Measurements from ENCODE around the gene FMOD.

Gene FMOD

DNA sequence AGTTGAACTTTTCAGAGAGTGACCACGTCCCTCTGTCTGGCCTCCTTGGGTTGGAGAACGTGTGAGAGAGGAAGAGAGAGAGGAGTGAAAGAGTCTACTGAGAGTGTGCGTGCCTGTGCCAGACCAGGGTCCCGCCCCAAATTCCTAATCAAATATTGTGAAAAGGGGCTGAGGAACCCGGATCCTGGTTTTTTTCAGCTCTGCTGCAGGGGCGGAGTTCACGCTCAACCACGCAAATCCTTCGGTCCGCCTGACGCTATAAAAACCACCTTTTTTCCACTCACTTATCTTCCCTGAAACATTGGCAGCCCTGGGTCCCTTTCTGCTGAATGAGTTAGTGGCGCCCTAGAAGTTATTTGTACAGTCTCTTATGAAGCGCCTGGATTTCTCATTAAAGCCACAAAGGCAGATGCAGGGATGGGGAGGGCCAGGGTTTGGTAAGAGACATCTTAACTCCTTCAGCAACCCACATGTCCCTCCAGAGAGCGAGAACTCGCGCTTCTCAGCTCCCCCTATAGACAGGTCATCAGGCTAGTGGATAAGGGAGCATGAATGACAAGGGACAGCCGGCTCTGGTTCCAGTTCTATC is at the start of gene FMOD:
Gene FMOD, minus strand, starts transcription at position 86 of the 589 bp plus-strand sequence. CDS start 2,852 bp downstream, outside the sequence.
- DNase-seq: no peak

DNA sequence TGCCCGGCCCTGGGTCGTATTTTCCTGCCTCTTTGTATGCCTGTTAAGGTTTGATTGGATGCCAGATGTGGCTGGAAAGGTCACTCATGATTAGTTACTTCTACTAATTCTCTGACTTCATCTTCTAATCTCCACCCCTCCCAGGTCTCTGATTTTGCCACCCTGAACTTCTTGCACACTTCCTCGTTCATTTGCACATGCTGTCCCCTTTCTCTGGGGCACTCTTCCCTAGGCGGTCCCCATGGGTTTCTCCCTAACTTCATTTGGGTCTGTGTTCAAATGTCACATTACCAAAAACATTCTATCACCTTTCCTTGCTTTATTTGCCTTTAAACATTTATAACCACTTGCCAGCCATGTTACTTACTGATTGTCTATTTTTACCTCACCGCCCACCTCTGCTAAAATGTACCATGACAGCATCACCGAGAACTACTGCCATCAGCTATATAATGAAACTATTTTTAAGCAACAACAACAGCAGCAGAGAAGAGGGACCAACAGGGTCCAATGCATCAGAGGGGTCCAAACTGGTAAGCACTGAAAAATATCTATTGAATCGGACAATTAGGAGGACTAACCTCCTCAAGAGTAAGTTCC is 45.8 kb upstream of the FMOD start:
- no peak for DNase-seq

DNA sequence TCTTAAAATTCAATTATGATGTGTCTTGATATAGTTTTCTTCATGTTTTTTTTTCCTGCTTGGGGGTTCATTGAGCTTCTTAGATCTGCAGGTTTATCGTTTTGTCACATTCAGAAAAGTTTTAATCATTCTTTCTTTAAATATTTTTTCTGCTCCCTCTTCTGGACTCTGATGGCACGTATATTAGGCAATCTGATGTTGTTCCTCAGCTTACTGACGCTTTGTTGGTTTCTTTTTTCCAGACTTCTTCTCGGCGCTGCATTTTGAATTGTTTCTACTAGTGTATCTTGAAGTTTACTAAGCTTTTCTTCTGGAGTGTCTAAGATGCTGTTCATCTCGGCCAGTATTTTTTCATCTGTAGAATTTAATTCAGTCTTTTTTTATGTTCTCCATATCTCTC is 44.8 kb upstream of the FMOD start:
- DNase-seq: no peak

DNA sequence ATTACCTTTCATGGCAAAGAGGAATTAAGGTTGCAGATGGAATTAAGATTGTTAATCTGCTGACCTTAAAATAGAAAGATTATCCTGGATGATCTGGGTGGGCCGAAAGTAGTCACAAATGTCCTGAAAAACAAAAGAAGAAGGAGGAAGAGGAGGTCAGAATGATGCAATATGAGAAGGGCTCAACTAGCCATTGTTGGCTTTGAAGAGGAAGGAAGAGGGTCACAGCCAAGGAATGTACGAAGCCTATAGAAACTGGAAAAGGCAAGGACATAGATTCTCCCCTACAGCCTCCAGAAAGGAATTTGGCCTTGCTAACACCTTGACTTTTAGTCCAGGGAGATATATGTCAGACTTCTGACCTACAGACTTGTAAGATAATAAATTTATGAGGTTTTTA is 39.4 kb upstream of the FMOD start:
- no peak for DNase-seq

DNA sequence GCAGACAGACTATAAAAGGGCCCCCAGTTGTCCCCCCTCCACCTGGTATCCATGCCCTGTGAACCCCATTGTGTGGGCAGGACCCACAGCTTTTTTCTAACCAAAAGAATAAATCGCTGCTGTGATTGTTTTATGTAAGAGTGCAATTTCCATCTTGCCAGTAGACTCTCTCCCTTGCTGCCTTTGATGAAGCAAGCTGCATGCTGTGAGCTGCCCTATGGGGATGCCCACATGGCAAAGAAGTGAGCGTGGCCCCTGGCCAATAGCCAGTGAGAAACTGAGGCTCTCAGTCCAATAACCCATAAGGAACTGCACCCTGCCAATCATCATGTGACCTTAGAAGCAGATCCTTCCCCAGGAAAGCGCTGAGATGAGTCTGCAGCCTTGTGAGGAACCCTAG is 37.8 kb upstream of the FMOD start:
- no peak for DNase-seq

DNA sequence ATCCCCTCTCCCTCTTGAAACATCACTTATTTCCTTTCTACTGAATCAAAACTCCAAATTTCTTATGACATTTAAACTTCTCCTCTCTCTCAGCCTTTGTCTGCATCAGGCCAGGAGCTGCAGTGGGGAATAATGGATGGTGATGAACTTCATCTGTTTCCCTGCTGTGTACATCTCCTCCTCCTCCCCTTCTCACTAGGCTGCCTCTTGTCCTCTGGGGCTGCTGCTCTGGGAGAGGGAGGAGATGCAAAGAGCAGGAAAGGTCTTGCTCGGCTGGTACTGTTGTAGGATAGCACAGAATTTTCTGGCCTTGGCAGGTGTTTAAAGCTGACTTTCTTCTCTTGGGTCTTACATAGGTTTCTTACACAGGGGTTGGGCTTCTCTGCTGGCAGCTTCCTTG is 31.1 kb upstream of the FMOD start:
- DNase-seq: no peak

DNA sequence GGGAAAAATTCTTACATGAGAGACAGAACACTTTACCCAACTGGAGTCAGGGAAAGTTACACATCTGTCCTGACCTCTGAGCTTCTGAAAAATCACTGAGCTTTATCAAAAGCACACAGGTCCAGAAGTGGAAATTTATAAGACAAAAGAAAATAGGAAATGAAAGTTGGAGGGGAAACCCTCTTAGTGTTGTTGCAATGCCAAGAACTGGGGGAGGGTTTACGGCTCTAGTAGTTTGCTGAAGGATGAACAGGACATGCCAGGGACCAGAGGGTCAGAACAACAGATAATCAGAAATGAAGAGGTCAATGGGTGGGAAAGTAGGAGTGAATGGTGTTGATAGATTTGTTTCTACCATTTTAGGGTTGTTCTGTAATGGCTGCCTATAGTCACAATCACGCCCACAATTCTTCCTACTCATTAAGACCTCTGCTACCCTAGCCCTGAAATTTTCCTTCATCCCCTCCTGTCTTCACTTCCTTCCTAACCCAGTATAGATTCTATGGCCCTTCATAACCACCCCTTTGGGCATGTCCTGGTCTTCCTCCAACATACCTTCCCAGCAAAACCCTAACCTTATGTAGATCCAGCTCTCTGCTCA is 30.3 kb upstream of the FMOD start:
- DNase-seq: no peak

DNA sequence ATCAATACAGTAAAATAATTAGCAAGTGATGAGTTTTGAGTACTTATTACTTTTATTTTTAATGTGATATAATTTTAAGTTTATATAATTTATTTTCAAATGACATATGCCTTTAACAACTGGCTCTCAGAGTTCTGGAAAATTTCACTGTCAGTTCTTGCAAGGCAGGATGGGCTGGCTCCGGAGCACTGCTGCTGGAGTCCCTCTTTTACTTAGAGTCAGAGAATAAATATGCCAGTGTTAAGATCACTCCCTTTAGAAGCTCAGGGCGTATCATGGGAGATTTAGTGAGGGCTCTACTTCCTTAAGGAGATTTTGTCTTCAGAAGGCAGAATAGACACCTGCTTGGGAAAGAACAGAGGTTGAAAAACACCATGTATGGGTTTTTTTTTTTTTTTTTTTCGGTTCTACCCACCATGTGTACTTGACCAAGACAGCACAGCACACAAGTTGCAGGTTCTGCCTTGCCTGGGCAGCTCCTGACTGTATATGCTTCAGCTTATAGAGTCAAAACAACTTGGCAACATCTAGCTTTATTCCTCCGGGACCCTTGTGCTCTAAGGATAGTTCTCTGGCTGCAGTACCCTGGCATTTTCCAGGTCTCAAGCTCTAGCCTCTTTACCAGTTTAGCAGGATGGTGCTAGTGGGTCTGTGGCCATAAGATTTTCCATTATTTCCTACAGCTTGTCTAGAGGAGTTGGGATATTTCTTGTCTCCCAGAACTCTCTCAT is 29.7 kb upstream of the FMOD start:
- DNase-seq: no peak

DNA sequence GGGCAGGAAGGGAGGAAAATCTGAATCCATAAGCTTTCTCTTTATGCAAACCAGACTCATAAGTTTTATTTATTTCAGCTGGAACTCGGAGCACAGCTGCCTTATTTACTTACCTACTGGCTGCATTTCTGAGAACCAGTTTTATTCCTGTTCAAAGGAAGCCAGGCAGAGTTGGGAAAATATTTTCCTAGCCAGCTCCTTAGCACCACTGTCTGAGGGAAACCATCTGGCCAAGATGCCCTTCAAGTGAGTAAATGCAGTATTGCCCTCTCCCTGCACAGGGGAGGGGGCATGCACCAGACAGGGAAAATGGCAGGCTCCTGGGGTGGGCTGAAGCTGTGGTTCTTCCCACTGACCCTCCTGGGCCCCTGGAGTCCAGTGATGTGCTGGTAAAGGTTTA is 28.9 kb upstream of the FMOD start:
- no peak for DNase-seq

DNA sequence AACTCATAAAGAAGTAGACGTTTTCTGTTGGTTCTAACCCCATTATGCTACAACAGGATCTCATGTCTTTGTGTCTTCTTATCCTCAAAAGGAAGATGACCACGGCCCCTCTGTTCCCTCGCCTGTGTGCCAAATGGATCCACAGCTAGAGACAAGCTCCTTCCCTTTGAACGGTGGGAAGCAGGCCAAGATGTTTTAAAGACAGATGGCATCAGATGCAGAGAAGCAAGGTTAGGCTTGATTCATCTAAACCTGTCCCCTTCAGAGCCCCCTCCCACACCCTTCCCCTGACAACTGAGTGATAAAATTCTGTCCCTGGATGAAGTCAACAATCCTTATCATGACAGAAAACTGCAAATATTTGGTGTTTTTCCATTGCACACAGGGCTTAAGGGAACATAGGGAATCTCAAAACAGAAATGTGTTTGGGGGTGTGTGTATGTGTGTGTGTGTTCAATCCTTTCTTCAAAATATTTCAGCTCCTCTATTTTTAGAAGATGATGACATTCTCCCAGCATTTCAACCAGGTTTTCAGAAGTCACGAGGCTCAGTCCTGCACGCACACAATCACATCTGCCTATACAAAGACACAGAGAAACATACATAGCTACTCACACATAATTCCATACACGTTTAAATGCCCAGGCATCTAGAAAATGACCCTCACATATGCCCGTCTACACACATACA is 27.8 kb upstream of the FMOD start:
- DNase-seq: no peak

DNA sequence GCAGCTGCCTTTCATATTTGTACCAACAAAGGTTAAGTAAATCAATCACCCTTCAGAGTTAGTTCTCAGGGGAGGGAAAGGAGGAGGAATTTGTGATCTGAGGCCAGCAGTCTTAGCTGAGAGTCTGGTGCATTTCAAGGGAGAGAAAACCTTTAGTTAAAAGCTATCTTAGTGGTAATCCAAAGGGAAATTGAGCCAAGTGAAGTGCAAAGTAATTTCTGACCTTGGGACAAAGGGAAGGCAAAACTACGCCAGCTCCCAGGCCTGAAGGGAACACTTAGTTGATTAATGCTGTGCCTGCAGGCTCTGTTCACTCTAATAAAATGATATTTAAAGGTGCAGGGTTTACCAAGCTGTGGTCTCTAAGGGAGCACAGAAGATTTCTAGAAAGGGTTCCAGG is 23.1 kb upstream of the FMOD start:
- DNase-seq: no peak

DNA sequence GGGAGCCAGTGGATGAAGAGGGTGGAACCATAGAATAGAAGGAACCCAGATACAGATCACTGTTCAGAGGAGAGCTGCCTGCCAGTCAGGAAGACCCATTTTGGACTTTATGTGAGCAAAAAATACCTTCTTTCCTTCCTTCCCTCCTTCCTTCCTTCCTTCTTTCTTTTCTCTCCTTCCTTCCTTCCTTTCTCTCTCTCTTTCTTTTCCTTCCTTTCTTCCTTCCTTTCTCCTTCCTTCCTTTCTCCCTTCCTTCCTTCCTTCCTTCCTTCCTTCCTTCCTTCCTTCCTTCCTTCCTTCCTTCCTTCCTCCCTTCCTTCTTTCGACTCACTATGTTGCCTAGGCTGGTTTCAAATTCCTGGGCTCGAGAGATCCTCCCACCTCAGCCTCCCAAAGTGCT is 22.1 kb upstream of the FMOD start:
- no peak for DNase-seq

DNA sequence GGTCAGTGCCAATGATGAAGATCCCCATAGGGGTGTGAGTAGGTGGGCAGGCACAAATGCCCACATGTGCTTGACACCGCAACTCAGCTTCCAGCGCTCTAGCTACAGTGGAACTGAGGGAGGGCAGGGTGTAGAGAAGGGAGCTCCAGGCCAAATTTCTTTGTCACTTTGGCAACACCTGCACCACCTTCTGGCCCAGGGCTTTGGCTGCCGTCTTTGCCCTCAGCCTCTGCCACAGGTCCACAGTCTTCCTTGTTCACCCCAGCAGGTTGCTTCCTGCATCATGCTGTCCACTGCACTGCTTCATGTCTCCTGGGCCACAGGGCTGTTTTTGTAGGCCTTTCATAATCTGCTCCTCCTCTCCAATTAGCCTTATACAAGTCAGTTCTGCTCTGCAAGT is 20.4 kb upstream of the FMOD start:
- DNase-seq: no peak

DNA sequence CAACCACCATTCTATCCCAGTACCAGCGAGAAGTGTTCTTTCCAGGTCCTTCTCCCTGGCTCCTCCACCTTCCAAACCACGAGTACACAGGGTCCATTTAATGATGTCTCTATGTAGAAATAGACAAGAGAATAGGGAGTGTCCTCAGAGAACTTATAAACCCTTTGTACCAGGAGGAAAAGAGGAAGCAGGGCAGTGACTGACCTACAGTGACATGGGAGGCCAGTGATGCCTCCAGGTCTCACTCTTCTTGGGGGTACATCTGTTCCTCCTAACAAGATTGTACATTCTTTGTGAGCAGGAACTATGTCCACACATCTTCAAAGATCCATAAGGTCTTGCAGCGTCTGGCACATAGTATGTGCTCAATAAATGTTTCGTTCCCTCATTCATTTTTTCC is 18.7 kb upstream of the FMOD start:
- DNase-seq: no peak

DNA sequence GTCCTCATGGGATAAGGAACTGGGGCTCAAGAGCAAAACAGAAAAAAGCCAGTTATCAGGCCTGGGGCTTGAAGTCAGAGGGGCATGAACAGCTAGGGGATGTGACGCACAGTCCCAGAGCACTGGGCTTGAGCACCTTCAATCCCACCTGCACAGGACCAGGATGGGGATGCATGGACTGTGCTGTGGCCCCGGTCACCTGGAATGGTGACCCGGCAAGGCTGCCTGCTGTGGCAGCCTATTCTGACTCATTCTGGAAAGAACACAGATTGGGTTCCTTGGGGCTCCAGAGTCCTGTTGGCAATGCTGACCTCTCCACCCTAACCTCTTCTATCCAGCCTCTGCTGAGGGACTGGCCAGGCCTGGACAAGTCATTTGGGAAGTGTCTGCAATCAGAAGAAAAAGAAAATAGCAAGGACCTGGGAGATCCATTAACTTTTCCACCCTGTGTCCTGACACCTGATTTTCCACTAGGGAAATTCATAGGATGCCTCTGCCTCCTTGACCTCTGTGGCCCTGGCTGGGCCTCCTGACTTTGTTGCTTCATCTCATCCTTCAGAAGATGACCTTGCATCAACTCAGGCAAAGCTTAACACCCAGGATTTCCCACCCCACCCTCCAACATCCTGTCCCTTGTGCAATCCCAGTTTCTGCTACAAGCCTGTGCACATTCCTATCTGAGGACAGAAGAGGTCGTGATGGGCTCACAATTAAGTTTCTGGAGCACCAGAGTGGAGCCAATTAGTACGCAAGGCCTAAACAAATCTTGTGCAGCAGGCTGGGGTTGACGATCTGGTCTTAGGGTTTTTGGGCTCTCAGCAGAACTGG is 17.9 kb upstream of the FMOD start:
- no peak for DNase-seq

DNA sequence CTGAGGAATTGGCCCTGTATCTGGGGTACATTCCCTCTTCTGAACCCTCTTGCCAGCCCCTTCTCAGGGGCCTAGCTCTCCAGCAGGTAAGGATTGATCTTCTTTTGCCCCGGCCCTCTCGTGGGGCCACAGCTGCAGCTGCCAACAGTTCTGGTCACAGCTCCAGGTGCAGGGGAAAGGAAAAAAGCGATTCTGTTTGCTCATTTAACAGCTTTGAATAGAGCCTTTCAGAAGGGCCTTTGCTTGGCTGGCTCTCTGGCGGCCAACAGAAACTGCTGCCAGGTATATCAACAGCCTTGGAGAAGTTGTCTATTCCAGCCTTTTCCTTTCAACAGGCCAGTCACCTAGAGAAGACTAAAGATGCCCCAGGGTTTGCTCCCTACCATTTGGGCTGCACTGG is 16.1 kb upstream of the FMOD start:
- DNase-seq: no peak

DNA sequence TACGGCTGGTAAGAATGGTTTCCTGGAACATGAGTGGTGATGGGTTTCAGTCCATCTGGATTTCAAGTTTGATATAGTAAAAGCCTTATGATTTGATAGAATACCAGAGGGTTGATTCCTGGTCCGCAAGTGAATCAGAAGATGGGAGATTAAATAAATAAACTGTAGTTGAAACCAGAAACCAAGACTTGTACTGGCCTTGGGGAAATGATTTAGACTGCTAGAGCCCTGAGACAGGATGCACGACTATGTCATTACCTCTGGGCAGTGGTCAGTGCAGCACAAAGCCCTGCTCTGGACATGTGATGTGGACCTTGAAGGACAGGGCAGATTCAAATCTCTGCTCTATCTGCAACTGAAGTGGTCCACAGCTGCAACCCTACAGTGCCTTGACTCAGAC is 15.6 kb upstream of the FMOD start:
- no peak for DNase-seq

DNA sequence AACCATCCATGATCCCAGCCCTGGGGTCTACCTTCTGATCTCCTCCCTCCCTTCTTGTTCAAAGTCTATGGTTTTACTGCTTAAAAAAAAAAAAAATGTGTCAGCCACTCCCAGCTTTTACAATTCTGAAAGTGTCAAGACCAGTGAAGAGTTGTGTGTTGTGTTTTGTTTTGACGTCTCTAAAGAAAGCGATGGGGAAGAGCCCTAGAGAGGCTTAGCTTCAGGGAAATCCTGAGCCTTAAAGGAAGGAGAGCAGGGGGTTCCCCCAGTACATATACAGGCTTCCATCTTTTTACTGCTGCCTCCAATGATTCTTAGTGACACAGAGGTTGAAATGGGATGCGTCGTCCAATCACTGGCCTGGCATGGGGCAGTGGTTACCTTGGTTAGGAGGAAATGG is 13.9 kb upstream of the FMOD start:
- no peak for DNase-seq

DNA sequence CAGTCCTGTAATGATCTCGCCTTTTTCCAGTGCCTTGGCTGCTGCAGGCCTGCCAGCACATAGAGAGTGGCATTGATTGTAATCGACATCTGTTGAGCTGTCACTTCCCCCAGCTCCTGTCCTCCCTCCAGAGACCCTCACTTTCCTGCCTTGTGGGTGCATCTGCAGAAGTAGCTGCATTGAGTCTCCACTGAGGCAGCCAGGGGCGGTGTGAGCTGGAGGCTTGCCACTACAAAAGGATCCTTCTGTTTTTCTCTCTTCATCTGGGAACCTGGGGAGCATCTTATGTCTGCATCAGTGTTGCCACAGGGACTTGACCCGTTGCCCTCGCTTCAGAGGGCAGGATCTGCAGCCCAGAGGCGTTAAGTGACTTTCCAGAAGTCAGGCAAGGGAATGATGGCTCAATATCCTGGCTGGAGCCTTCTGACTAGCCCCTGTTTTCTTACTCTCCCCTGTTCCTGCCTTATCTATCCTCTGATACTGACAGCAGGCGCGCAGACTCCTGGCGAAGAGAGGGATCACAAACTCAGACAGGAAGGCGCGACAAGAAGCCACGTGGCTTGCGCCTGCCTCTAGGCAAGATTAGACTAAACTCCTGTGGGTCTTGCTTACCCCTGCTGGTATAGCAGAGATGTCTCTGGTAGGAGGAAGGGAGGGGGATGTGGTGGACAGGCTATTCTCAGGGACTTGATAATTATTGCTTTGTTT is 13.3 kb upstream of the FMOD start:
- no peak for DNase-seq

DNA sequence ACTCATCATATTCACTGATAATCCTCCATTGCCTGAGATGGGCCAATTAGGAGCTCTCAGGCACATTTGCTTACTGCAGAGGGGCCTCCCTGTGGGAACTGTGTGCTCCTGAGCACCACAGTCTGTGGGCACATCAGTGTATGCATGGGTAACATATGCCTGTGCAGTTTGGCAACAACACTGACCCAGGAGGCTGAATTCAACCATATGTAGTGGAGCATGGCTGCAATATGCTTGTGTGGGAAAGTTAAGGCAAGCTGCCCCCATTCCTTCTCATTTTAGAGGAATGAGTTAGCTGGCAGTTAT is 11.8 kb upstream of the FMOD start:
- no peak for DNase-seq

DNA sequence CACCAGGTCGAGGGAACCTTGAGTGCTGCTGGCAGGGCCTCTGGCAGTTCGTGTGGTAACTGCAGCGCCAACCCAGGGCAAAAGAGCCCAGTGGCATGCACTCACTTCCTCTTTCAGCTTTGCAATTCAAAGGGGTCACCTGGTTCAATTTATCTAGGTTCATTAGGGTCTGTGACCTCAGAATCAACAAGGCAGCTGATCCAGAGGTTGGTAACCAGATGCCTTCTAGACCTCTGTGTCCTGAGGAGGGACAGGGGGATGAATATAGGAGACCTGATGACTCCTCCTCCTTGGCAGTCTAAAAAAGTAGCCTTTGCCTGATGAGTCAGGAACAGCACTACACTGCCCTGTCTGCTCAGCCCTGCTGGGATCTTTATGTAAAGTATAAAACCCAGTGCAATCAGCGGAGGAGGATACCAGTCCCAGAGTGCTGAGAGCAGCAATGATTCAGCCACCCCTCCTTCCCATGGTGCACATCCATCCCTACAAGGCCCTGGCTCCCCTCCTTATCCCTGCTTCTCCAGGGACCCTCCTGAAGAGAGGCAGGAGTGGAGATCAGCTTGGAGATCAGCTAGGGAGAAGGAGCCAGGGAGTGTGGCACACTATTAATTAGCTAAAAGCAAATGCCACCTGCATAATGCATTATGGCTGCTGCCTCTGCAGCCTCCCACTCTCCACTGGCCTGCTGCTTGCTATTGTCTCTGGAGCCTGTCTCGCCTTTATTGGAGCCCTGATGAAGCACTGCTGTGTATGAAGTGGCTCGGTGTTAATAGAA is 11.2 kb upstream of the FMOD start:
- peak; percentile 38 for DNase-seq
